ENCODE results near the gene BCR. TPM values are rescaled to one million over a fixed set of nuclear protein-coding genes. Genes with fewer than 3 reads are reported as not detected.

BCR gene
- total RNA-seq, 1 donor: 59.5 TPM

DNA sequence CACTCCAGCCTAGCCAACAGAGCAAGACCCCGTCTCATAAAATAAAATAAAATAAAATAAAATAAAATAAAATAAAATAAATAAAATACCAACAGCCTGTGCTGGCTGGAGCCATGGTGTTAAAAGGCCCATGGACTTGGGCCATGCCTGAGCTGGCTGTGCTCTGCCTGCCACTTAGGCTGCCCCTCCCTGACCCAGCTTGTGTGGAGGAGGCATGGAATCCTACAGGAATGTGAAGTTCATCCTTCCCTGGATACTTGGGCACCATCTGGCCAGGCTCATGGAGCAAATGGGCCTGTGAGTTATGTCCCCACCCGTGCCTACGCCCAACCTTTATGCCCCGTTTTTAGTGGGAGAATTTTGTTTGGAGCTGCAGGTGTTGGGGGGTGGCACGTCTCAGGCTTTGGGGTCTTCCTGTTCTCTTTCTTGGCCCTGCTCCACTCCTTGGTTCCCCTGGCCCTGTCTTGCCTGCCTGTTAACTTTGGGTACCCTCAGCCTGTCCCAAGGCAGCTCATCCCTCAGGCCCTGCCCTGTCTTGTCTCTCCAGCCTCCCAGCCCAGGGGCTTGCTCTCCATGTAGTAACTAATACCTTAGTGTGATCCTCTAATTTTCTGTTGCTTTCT lies 51.3 kb downstream of the BCR start:
- Histone ChIP-seq H3K9me3 (ENCODE audit: low read depth, low read length) (peaks cover 13% of the 10 kb centered on the region), H3K4me1 (ENCODE audit: insufficient read depth, low read length) (peaks cover 50% of the 10 kb centered on the region), H3K4me3 (ENCODE audit: low read length) (no peak overlapping the region), H3K27me3 (ENCODE audit: insufficient read depth, low read length) (no peaks in the 10 kb centered on the region)

- Histone ChIP-seq H3K4me3 (ENCODE audit: low read length) (no peak overlapping the region), H3K4me1 (ENCODE audit: insufficient read depth, low read length) (peaks cover 45% of the 10 kb centered on the region), H3K9me3 (ENCODE audit: low read depth, low read length) (peaks cover 13% of the 10 kb centered on the region), H3K27me3 (ENCODE audit: insufficient read depth, low read length) (no peaks in the 10 kb centered on the region)
Observed at GRCh38 chr22:23232094-23232905, 52.0 kb downstream of the BCR start.

DNA sequence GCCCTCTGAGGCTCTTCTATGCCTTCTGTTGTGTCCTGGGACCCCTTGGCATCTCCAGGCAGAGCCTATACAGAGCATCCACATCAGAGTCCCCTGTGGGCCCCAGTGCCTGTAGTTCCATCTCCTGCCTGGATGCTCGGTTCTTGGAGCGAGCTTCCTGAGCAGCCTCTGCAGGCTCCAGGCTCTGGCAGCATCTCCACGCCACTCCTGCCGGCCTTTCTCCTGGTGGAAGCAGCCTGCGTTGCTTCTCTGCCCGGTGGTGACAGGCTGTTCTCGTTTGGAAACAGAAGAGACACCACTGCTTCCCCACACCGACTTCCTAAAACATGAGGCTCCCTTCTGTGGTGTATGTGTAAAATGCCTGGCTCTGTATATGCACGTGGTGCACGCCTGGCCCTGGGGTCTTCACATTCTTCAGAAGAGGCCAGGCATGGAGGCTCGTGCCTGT lies 52.8 kb downstream of the BCR start:
- peaks cover 46% of the 10 kb centered on the region for H3K4me1 ChIP-seq (ENCODE audit: insufficient read depth, low read length)

DNA sequence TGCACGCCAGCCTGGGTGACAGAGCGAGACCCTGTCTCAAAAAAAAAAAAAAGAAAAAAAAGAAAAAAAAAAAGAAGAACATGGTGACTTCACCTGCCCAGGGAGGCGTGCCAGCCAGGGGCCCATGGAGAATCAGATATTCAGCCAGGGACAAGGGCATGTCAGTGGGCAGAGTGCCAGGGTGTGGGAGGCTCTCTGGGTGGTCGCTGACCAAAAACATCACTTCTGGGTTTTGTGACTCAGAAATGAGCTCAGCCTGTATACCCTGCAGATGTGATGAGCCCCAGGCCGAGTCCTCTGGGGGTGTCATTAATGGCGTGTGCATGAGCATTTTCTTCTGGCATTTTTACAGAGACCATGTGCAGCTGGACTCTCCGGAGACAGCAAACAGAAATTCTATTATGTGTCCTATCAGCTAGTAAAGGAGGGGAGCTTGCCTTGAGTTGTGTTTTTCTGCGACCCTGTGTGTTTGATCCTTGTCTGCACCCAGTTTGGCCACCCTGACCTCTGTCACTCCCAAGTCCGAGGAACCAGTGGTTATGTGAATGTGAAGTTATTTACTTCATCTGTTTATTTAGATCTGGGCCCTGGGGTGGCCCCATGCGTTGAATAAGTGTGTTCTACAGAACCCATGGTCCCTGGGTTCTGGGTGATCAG lies 53.6 kb downstream of the BCR start:
- no peaks in the 10 kb centered on the region for H3K27me3 ChIP-seq (ENCODE audit: insufficient read depth, low read length)
- no peak overlapping the region for H3K4me3 ChIP-seq (ENCODE audit: low read length)
- H3K9me3 ChIP-seq (ENCODE audit: low read depth, low read length): peaks cover 5% of the 10 kb centered on the region
- H3K4me1 ChIP-seq (ENCODE audit: insufficient read depth, low read length): peaks cover 46% of the 10 kb centered on the region

More for the DNA sequence above, 52.8 kb downstream of the BCR start:
- Histone ChIP-seq H3K27me3 (ENCODE audit: insufficient read depth, low read length) (no peaks in the 10 kb centered on the region), H3K9me3 (ENCODE audit: low read depth, low read length) (peaks cover 13% of the 10 kb centered on the region), H3K4me3 (ENCODE audit: low read length) (no peak overlapping the region)

DNA sequence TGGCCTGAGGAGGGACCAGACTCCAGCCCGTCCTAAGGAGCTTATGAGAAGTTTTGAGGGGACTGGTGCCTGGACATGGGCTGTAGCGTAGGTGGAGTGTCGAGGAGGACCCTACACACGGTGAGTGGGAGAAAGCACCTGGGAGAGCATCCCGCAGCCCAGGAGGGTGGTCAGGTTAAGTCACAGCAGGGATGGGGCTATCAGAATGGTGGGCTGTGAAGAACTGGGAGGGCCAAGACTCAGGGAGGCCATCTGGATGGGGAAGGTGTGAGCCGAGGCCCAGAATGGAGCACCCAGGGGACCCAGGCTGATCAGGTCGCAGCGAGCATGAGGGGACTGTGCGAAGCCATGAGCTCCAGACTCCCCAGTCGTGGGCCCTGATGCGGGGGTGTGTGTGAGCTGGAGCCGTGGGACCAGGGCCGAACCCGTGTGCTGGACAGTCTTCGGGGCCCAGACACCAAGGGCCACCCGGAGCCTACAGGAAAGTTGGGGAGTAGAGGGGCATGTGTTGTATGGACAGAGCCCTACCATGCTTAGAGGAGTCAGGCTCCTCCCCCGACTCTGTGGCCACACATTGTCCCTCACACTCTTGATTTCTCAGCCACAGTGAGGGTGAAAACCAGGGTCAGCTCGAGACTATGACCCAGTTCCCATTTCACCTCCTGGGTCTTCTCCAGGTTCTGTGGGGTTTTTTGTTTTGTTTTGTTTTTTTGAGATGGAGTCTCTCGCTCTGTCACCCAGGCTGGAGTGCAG lies 54.3 kb downstream of the BCR start:
- Histone ChIP-seq H3K27me3 (ENCODE audit: insufficient read depth, low read length) (no peaks in the 10 kb centered on the region), H3K4me3 (ENCODE audit: low read length) (no peak overlapping the region), H3K9me3 (ENCODE audit: low read depth, low read length) (no peaks in the 10 kb centered on the region), H3K4me1 (ENCODE audit: insufficient read depth, low read length) (peaks cover 46% of the 10 kb centered on the region)

- peaks cover 49% of the 10 kb centered on the region for H3K4me1 ChIP-seq (ENCODE audit: insufficient read depth, low read length)
- no peaks in the 10 kb centered on the region for H3K9me3 ChIP-seq (ENCODE audit: low read depth, low read length)
- H3K4me3 ChIP-seq (ENCODE audit: low read length): no peak overlapping the region
Observed at GRCh38 chr22:23235425-23235824, 55.1 kb downstream of the BCR start.

DNA sequence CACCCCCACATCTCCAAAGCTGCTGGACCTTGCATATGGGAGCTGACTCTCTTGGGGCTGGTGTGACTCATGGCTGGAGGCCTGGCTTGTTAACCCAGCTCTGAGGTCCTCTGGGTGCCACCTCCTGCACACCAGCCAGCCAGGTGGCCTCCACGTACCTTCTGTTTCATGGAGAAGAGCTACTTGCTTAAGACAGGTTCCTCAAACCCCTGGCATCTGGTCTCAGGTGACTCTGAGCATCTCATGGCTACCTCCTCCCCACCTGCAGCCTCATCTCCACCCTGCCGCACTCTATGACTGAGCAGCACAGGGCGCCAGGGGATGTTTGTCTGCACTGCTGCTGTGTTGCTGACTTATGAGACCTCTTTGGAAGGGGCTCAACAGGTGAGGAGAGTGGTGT lies 55.7 kb downstream of the BCR start:
- Histone ChIP-seq H3K4me1 (ENCODE audit: insufficient read depth, low read length) (peaks cover 51% of the 10 kb centered on the region), H3K4me3 (ENCODE audit: low read length) (no peak overlapping the region), H3K27me3 (ENCODE audit: insufficient read depth, low read length) (no peaks in the 10 kb centered on the region), H3K9me3 (ENCODE audit: low read depth, low read length) (no peaks in the 10 kb centered on the region)

More at GRCh38 chr22:23235425-23235824, 55.1 kb downstream of the BCR start:
- H3K27me3 ChIP-seq (ENCODE audit: insufficient read depth, low read length): no peaks in the 10 kb centered on the region

GRCh38 chr22:23236440-23237184 lies 56.3 kb downstream of the BCR start:
- H3K4me1 ChIP-seq (ENCODE audit: insufficient read depth, low read length): peaks cover 57% of the 10 kb centered on the region
- H3K4me3 ChIP-seq (ENCODE audit: low read length): no peak overlapping the region
- no peaks in the 10 kb centered on the region for H3K9me3 ChIP-seq (ENCODE audit: low read depth, low read length)
- no peaks in the 10 kb centered on the region for H3K27me3 ChIP-seq (ENCODE audit: insufficient read depth, low read length)

- peaks cover 58% of the 10 kb centered on the region for H3K4me1 ChIP-seq (ENCODE audit: insufficient read depth, low read length)
- no peaks in the 10 kb centered on the region for H3K27me3 ChIP-seq (ENCODE audit: insufficient read depth, low read length)
- no peak overlapping the region for H3K4me3 ChIP-seq (ENCODE audit: low read length)
- no peaks in the 10 kb centered on the region for H3K9me3 ChIP-seq (ENCODE audit: low read depth, low read length)
Observed at GRCh38 chr22:23237201-23237798, 57.0 kb downstream of the BCR start.

DNA sequence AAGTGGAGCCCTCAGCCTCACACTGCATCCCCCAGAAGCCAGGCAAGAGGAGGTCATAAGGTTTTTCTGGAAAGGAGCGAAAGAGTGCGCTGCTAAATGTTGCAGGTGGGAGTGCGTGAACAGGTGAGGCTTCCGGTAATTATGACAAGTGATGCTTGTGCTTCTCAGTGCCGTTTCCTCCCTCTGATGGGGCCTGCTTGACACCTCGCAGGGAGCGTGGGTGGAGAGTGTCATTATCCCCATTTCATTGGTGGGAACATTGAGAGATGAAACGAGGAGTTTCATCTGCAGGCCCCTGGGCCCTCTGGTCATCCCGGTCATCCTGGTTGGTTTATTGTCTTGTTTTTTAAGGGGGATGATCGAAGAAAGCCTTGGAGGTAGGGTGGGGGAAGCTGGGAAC lies 57.5 kb downstream of the BCR start:
- H3K27me3 ChIP-seq (ENCODE audit: insufficient read depth, low read length): no peaks in the 10 kb centered on the region
- peaks cover 58% of the 10 kb centered on the region for H3K4me1 ChIP-seq (ENCODE audit: insufficient read depth, low read length)
- H3K4me3 ChIP-seq (ENCODE audit: low read length): no peak overlapping the region
- H3K9me3 ChIP-seq (ENCODE audit: low read depth, low read length): no peaks in the 10 kb centered on the region

- Histone ChIP-seq H3K9me3 (ENCODE audit: low read depth, low read length) (no peaks in the 10 kb centered on the region), H3K4me3 (ENCODE audit: low read length) (no peak overlapping the region), H3K27me3 (ENCODE audit: insufficient read depth, low read length) (no peaks in the 10 kb centered on the region), H3K4me1 (ENCODE audit: insufficient read depth, low read length) (peaks cover 60% of the 10 kb centered on the region)
Observed at GRCh38 chr22:23238707-23239106, 58.4 kb downstream of the BCR start.

DNA sequence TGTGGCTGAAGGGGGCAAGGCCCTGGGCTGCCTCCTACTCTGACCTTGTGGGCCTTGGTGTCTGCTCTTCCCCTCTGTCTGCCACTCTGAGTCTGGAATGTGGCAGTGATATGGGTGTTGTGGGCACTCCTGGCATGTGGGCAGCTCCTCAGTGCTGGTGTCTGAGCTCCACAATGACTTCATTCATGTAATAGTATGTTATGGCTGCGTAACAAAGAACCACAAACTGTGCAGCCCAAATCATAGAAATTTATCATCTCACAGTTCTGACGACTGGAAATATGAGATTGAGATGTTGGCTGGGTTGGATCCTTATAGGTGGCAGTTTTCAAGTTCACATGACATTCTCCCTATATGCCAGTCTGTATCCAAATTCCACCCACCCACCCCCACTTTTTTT lies 59.1 kb downstream of the BCR start:
- no peaks in the 10 kb centered on the region for H3K27me3 ChIP-seq (ENCODE audit: insufficient read depth, low read length)
- peaks cover 60% of the 10 kb centered on the region for H3K4me1 ChIP-seq (ENCODE audit: insufficient read depth, low read length)
- H3K9me3 ChIP-seq (ENCODE audit: low read depth, low read length): no peaks in the 10 kb centered on the region
- no peak overlapping the region for H3K4me3 ChIP-seq (ENCODE audit: low read length)

DNA sequence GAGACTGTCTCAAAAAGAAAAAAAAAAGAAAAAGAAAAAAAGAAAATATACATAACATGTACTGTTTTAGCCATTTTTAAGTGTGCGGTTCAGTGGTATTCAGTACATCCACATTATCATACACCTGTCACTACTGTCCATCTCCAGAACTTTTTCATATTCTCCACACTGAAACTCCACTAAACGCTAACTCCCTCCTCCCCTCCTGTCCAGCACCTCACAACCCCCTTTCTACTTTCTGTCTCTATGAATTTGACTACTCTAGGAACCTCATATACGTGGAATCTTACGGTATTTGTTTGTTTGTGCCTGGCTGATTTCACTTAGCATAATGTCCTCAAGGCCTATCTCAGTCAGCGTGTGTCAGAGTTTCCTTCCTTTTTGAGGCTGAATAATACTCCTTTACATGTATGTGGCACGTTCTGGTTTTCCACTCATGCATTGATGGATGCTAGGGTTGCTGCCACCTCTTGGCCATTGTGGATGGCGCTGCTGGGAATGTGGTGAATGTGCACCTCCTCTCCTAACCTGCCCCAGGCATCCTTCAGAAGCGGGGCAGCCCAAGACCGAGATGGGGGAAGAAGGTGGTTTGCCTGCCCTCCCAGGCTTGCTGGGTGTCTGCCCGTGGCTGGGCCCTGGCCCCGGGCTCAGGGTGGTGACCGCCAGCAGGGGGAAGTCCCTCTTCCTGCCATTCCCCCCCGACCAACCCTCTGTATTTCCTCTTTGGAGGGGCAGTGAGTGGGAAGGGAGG lies 60.5 kb downstream of the BCR start:
- Histone ChIP-seq H3K9me3 (ENCODE audit: low read depth, low read length) (no peaks in the 10 kb centered on the region), H3K4me3 (ENCODE audit: low read length) (no peak overlapping the region), H3K4me1 (ENCODE audit: insufficient read depth, low read length) (peaks cover 70% of the 10 kb centered on the region), H3K27me3 (ENCODE audit: insufficient read depth, low read length) (no peaks in the 10 kb centered on the region)

Measured in mononuclear cell (primary cell).